ENCODE measurements around the gene FUT9.

Gene FUT9

DNA sequence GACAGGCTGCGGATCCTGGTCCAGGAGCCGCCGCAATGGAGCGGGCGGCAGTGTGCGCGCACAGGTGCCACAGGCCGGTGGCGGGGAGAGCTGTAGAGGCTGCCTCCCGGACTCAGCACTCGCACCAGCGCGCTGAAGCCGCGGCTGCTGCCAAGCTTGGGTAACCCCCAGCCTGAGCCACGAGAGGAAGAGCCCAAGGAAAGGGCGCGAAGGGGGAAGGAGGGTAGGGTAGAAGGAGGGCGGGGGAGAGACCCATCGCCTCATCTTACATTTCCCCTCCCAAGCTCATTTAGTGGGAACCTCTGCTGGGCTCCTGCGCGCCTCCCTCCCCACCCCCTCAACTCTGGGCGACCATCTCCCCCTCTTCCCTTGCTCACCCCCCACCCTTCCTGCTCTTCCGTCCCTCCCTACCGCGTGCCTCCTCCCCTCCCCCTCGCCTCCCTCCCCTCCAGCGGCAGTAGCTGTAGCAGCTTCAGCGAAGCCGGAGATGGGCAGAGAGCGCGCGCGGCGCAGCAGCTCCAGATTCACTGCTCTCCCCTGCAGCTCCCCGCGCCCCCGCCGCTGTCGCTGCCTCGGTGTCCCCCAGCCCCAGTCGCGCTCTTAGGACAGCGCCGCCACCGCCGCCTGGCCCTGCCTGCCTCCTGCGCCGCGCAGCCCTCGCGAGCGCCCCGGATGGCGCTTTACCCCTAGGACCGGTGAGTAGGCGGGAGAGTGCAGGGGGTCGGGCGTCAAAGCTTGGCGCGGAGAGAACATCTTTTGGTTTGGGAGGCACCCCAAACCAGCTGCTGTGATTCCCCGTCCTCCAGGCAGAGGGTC is at the start of gene FUT9:
FUT9 (plus strand) TSS at position 457 of the 816 bp plus-strand sequence. CDS start 187,182 bp downstream, outside the sequence.
- peak; percentile 92 for DNase-seq

DNA sequence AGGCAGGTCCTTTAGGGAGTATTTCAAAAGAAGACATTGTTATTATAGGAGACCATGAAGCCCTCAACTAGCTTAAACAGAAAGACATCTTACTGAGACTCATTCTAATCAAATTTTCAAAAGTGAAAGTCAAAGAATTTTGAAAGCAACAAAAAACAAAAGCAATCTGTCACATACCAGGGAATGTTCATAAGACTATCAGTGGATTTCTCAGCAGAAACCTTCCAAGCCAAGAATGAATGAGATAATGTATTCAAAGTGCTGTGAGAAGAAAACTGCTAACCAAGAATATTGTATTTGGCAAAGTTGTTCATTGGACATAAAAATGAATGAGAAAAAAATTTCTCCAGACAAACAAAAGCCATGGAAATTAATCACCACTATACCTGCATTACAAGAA is 48.2 kb upstream of the FUT9 start:
- DNase-seq, result no peak

GRCh38 chr6:95973976-95974375 is 41.8 kb upstream of the FUT9 start:
- no peak for DNase-seq

- no peak for DNase-seq
Observed at GRCh38 chr6:95978230-95978629, 37.5 kb upstream of the FUT9 start.

DNA sequence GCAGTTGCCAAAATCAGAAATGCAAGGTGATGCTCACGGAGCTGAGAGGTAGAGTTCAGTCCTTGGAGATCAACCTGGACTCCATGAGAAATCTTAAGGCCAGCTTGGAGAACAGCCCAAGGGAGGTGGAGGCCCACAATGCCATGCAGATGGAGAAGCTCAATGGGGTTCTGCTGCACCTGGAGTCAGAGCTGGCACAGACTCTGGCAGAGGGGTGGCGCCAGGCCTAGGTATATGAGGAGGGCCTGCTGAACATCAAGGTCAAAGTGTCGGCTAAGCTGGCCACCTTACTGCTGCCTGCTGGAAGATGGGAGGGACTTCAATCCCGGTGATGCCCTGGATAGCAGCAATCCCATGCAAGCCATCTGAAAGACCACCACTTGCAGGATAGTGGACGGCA is 23.9 kb upstream of the FUT9 start:
- DNase-seq, result no peak

GRCh38 chr6:95994151-95994550 is 21.6 kb upstream of the FUT9 start:
- no peak for DNase-seq

- DNase-seq, result no peak
Observed at GRCh38 chr6:95998133-95998532, 17.6 kb upstream of the FUT9 start.

DNA sequence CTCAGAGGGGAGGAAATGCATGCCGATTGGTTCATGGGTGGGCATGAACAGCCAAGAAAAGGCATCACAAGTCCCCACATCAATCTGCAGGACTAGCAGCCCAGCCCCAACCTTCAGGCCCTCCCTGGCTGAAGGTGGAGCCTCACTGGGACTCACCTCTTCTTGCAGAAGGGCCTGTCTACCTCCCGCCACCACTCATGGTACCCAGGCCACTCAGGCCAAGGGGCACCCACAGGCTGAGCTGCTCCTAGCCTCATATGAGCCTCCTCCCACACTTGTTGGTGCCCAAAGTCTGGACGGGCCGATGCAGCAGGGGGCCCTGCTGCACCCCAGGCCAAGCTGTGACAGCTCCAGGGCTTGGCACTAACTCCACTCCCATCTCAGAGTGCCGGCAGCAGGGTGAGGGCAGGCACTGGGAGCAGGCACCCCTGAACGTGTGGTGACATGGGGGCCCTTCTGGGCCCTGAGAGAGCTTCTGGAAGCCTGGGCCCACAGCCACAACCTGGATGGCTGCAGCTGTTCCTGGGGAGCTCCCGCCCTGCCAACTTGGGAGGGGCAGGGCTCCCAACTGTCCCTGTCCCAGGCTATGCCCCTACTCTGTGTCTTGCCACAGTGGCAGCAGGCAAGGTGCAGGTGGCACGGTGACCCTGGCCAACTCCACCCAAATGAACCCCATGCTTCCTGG is 13.7 kb upstream of the FUT9 start:
- no peak for DNase-seq

DNA sequence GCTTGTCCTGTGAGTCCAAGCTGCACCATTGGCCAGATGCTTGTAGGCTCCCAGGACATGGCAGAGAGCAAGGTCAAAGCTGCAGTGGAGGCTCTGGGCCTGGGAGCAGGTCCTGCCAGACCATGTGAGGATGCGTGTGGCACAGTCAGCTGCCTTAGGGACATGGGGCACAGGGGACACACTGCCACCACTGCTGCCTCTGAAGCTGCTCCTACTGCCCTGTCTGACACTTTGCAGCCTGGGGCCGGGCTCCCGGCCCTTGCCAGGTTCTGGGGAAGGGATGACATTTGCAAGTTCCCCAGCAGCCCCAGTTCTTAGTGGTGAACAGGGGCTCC is 13.2 kb upstream of the FUT9 start:
- no peak for DNase-seq

- DNase-seq, result no peak
Observed at GRCh38 chr6:96002912-96003311, 12.9 kb upstream of the FUT9 start.

- DNase-seq, result no peak
Observed at GRCh38 chr6:96007663-96008062, 8.1 kb upstream of the FUT9 start.

- DNase-seq, result no peak
Observed at GRCh38 chr6:96013531-96013930, 2.2 kb upstream of the FUT9 start.

- DNase-seq, result peak; percentile 78
Observed at GRCh38 chr6:96014846-96015517, 792 bp upstream of the FUT9 start.

DNA sequence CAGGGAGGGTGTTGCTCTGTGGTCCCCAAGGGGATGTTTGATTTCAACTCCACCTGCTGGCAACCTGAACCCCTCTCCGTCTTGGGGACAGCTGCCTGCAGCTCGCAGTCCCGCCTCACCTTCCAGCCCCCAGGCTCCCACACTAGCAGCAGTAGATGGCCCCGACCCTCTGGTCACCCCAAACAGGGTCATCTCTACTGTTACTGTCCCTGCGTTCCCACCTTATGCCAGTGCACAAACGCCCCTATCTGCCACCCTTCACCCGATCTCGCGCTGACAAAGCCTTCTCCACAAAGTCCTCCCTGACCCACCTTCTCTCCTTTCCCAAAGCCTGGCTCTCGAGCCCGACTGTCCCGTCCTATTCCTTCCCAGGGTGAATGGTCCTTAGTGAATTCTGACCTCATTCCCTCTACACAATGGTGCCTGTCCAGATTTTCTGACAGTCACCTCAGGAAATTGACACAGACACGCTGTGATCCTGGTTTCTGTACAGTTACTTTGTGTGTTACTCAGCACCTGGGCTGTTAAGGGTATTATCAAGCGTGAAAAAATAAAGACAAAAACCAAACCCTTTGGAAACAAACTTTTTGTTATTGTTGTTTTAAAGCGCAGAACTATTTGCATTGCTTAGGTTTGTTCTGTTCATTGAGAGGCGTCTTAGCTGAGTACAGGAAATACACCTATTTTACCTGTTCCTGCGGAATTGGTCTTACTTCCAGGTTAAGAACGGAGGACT is 728 bp downstream of the FUT9 start:
- DNase-seq, result no peak

GRCh38 chr6:96017070-96017359 is 1.2 kb downstream of the FUT9 start:
- DNase-seq, result no peak

- DNase-seq, result no peak
Observed at GRCh38 chr6:96022225-96022624, 6.5 kb downstream of the FUT9 start.

DNA sequence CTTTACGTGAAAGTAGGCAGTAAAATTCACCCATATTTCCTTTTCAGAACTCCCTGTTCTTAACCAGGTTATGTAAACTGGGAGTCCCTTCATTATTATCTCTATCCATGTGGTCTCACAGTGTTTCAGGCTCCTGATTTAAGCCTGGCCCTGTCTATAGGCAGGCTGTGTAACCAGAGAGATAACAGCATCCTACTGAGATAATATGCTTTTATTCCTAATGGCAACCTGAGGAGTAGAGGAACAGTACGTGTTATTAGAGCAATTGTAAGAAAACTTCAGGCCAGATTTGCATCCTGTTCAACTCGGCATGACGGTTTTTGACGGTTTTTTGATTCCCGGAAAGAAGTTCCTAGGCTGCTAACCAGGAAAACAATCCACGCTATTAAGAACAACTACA is 16.9 kb downstream of the FUT9 start:
- DNase-seq, result no peak

DNA sequence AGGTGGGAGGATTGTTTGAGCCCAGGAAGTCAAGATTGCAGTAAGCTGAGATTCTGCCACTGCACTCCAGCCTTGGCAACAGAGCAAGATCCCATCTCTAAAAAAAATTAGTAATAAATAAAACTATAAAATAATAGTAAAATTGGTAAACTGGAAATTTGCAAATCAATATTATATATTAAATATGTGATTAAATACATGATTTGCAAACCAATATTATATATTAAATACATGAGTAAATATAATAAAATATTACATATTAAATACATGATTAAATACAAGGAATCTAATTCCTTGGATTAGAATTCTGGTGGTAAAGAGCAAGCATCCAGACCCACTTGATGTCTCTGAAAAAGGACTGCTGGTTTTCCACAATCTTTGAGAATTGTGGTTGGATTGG is 35.8 kb downstream of the FUT9 start:
- DNase-seq, result no peak

DNA sequence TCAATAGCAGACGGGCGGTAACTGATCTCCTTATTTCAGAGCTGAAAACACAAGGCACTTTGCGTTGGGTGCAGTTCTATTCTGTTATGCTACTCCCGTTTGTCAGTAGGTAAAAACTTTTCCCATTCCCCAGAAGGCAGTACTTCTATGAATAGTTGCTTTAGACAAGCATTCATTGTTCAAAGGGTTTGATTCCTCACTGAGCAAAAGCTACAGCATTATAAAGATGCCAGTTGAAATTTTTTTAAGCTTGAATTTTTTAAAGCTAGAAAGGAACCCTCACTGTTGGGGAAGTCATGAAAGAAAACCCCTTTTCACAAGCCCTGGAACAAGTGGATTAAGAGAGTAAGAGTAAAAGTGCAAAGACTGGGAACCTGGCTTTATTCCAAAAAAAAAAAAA is 42.3 kb downstream of the FUT9 start:
- DNase-seq, result no peak

GRCh38 chr6:96059586-96059985 is 43.8 kb downstream of the FUT9 start:
- no peak for DNase-seq

- DNase-seq, result no peak
Observed at GRCh38 chr6:96060249-96060648, 44.5 kb downstream of the FUT9 start.

GRCh38 chr6:96065213-96065612 is 49.4 kb downstream of the FUT9 start:
- no peak for DNase-seq

- DNase-seq, result no peak
Observed at GRCh38 chr6:96066376-96066775, 50.6 kb downstream of the FUT9 start.

GRCh38 chr6:96073555-96073954 is 57.8 kb downstream of the FUT9 start:
- no peak for DNase-seq

Data from NCI-H1694 treated with DMSO at 0.1 percent for 48 hours (cell line).